Activated CD4-positive, alpha-beta T cell treated with anti-CD3 and anti-CD28 coated beads for 24 hours (primary cell): ENCODE measurements around the gene SHE.

Experiments used
- DNase-seq, 2 donors: peaks; one replicate each; pipeline ENCODE4 v3.0.0-alpha.2; 2020; ENCODE audit warnings: low read depth in 2 of 2

The SHE gene

DNA sequence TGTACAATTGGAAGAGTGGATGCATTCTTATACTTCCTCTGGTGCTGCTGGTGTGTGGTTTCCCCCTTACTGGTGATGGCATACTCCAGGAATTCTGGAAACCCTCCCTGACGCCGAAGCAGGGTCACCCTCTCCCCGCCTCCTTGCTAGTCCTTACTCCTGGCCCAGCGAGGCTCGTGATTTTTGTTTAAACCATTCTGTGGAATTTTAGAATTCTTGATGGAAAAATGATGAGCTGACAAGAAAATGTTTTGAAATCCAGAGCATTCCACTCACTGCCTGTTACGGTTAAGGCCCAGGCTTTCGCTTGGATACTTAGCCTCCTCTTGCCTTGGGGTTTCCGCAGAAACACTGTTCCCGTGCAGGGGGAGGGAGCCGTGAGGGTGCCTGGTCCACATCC lies 55.9 kb downstream of the SHE start:
- no peak for DNase-seq

- no peak for DNase-seq
Measured at GRCh38 chr1:154445040-154445472, 57.2 kb downstream of the SHE start.

- no peak for DNase-seq
Measured at GRCh38 chr1:154443274-154444013, 58.8 kb downstream of the SHE start.

DNA sequence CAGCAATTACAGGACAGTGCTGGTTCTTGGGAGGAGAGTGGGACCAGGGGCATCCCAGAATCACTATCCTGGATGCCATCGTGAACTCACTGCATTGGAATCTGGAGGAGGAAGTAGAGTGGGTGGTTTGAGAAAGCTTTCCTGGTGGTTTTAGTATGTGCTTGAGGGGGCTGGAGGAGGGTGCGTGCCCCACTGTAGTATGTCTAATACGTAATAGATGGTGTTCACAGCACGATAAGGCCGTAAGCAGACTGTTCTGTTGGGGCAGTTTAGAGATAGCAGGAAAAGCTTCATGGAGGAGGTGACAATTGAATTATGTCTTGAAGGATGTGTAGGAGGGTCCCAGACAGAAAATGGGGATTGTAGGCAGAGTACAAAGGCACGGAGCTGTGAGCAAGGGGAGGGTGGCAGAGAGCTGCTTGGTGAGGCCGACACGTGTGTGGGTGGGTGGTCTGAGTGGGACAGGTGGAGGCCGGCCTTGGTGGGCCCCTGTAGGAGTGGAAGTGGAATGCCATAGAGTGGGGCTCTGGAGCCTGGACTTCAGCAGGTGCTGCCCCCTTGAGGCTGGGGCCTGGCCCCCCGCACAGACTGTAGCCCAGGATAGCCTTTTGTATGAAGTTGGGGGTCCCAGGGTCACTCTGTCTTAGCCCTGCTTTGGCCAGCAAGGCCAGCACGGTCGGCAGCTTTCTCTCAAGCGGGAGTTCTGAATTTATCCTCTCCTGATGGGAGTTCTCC lies 60.0 kb downstream of the SHE start:
- DNase-seq, result no peak

DNA sequence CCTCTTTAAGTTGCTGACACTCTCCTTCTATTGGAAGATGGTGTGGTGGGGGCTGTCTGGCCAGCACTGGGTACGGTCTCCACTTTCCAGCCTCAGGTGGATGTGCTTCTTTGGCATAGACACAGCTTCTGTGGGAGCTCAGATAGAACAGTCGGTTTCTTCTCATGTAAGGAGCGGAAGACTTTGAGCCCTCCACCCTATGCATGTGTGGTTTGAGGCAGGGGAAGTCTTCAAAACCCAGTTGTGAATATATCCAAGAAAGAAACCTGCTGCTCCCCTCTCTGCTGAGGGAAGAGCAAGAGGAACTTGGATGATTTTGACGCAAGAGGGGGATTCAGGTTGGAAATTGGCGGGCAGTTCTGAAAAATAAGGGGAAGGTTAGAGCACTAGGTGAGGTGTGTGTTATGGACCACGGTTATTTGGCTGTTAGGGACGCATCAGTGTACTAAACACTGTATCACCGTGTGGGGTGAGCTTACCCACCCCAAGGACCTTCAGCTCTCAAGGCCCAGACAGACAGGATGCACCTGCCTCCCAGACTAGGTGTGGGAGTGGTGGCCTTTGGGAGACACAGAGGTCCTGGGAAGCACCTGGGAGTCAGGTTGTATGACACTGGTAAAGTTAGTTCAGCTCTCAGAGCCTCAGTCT lies 60.8 kb downstream of the SHE start:
- DNase-seq, result no peak

DNA sequence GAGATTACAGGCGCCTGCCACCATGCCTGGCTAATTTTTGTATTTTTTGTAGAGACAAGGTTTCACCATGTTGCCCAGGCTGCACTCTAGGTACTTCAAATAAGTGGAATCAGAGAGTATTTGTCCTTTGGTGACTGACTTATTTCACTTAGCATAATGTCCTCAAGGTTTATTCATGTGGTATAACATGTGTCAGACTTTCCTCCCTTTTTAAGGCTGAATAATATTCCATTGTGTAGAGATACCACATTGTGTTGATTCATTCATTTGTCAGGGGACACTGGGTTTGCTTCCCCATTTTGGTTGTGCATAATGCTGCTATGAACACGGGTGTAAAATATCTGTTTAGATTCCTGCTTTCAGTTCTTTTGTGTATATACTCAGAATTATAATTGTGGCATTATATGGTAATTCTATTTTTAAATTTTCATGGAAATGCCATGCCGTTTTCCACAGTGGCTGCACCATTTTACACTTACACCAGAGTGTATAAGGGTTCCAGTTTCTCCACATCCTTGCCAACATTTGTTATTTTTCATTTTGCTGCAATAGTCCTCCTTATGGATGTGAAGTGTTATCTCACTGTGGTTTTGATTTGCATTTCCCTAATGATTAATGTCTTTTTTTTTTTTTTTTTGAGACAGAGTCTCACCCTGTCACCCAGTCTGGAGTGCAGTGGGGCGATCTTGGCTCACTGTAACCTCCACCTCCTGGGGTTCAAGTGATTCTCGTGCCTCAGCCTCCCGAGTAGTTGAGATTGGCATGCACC lies 62.0 kb downstream of the SHE start:
- no peak for DNase-seq

GRCh38 chr1:154436433-154436832 lies 65.8 kb downstream of the SHE start:
- DNase-seq, result no peak

DNA sequence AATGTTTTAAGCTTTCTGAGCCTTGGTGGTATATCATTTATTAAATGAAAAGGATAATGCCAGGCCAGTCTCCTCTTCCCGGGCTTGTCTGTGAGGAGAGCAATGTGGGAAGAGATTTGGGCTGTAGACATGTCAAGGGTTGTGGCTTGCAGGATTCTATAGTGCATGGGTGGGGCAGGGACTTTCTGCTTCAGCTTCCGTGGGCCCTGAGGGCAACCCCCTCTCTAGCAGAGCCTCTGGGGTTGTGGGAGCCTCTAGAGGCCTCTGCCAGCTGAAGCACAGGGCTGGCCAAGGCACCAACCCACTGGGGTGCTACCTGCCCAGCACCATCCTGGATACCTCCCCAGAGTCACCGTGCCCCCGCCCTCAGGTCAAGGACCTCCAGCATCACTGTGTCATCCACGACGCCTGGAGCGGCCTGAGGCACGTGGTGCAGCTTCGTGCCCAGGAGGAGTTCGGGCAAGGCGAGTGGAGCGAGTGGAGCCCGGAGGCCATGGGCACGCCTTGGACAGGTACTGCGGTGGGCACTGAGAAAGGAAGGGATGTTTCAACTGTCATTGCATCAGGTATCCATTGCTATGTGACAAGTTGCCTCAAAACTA lies 66.5 kb downstream of the SHE start:
- no peak for DNase-seq

DNA sequence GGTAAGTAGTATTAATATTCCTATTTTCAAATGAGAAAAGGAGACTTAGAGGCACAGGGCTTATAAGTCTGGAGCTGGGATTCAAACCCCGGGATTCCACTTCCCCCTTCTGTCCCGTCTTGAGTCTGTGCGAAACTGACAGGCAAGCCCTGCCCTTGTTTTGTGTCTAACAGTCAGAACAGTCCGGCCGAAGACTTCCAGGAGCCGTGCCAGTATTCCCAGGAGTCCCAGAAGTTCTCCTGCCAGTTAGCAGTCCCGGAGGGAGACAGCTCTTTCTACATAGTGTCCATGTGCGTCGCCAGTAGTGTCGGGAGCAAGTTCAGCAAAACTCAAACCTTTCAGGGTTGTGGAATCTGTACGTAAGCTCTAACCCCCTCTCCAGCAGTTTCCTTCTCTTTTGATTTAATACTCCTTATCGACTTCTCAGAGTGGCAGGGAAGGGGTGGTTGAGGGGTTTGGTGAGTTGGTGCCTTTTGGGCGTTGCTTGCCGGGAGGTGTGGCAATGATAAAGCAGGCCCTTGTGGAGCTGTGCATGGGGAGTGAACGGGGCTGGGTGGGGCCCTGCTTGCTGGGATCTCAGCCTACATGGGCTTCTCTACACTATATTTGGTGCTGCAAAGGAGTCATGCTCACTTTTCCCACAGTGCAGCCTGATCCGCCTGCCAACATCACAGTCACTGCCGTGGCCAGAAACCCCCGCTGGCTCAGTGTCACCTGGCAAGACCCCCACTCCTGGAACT lies 67.7 kb downstream of the SHE start:
- no peak for DNase-seq

DNA sequence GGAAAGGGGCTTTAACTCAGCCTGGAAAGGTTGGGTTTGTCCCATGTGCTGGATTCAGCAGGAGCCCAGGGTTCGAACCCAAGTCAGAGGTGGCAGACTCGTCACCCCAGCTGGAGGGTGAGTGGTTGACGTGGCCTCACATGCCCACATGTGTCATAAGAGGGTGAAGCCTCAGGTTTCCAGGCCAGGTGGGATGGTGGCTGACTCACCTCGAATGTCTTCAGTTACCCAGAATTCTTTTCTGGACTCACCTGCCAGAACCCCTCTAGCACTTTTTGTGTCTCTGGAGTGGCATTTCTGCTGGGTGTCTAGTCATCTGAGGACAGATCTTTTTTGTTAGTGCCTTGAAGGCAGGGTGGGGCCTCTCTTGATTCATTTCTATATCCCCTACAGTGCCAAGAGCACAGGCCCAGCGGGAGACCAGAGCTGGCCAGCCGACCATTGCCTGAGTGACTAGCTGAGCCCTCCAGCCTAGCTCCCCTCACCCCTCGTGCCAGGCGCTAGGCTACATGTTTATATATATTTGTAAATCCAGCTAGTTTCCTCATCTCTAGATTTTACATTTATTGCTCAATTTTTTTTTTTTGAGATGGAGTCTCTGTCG lies 68.9 kb downstream of the SHE start:
- no peak for DNase-seq

- DNase-seq, result peak; percentile 28 to 47
Measured at GRCh38 chr1:154431586-154432373, 70.4 kb downstream of the SHE start.

DNA sequence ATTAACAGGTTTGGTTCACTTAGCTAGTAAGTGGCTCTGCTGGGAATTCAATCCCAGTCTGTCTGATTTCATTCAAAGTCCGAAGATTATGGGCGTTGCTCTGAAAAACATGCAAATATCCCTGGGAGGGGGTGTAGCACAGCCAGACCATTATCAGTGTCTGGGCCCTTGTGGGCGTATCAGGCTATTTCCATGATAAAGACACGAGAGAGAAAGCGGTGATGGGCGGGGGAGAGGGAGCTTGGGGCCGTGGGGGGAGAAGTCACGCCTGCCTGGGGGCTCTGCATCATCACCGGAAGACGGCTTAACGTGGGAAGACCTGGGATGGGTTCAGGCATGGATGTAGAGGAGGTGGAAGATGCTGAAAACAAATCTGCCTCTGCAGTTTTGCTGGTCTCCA lies 71.3 kb downstream of the SHE start:
- DNase-seq, result no peak

GRCh38 chr1:154429841-154430611 lies 72.2 kb downstream of the SHE start:
- no peak for DNase-seq
